Cortex of kidney (tissue), 1 donor: ENCODE data around the gene AIG1.
"Not testable (repeated sequence)": the region's sequence is repeated elsewhere in the genome, so short reads cannot be mapped to it uniquely, and the experiment has no call there.

Source experiments
- DNase-seq: peaks from one replicate; lab custom pipeline; 2025; lab: John Stamatoyannopoulos, UW

AIG1 gene

GRCh38 chr6:143233554-143234285, 173.0 kb downstream of the AIG1 start:
- DNase-seq: no peak

- no peak for DNase-seq
Measured at GRCh38 chr6:143234734-143235133, 174.0 kb downstream of the AIG1 start.

GRCh38 chr6:143236151-143236798, 175.6 kb downstream of the AIG1 start:
- no peak for DNase-seq

- no peak for DNase-seq
Measured at GRCh38 chr6:143238306-143238705, 177.6 kb downstream of the AIG1 start.

GRCh38 chr6:143241111-143241510, 180.4 kb downstream of the AIG1 start:
- no peak for DNase-seq

GRCh38 chr6:143241911-143242310, 181.2 kb downstream of the AIG1 start:
- no peak for DNase-seq

GRCh38 chr6:143243786-143244185, 183.1 kb downstream of the AIG1 start:
- DNase-seq: no peak

GRCh38 chr6:143245656-143246055, 185.0 kb downstream of the AIG1 start:
- no peak for DNase-seq

- DNase-seq: not testable (repeated sequence)
Measured at GRCh38 chr6:143246166-143246775, 185.6 kb downstream of the AIG1 start.

GRCh38 chr6:143247586-143247985, 186.9 kb downstream of the AIG1 start:
- DNase-seq: no peak

GRCh38 chr6:143248359-143248758, 187.7 kb downstream of the AIG1 start:
- no peak for DNase-seq

- DNase-seq: no peak
Measured at GRCh38 chr6:143251288-143251687, 190.6 kb downstream of the AIG1 start.

- no peak for DNase-seq
Measured at GRCh38 chr6:143252961-143253360, 192.3 kb downstream of the AIG1 start.

GRCh38 chr6:143253586-143253985, 192.9 kb downstream of the AIG1 start:
- DNase-seq: no peak

GRCh38 chr6:143258945-143259344, 198.3 kb downstream of the AIG1 start:
- no peak for DNase-seq

- no peak for DNase-seq
Measured at GRCh38 chr6:143260857-143261256, 200.2 kb downstream of the AIG1 start.

- no peak for DNase-seq
Measured at GRCh38 chr6:143261899-143262436, 201.3 kb downstream of the AIG1 start.

- DNase-seq: no peak
Measured at GRCh38 chr6:143262859-143263258, 202.2 kb downstream of the AIG1 start.

- no peak for DNase-seq
Measured at GRCh38 chr6:143264379-143264778, 203.7 kb downstream of the AIG1 start.

- no peak for DNase-seq
Measured at GRCh38 chr6:143264986-143265764, 204.5 kb downstream of the AIG1 start.

GRCh38 chr6:143267760-143268159, 207.1 kb downstream of the AIG1 start:
- DNase-seq: no peak

GRCh38 chr6:143268439-143268838, 207.8 kb downstream of the AIG1 start:
- DNase-seq: no peak
